ENCODE data around the gene MAPKAP1.

MAPKAP1 gene

DNA sequence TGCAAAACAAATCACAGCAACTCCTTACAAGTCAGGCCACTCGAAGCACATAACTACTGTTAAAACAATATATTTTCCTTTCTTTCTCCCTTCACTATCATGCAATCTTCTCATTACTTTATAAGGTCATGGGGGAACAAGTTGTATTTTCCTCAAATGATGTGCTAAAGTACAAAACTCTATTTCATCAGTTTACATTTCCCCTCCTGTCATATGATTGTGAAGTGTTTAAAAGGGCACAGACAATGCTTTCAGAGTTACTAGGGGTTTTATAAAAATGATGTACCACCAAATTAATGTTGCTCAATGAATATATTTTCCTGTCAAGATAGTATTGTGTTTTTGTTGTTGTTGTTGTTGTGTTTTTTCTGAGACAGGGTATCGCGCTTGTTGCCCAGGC, 34.1 kb downstream of the MAPKAP1 start:
- no peak for DNase-seq

- no peak for DNase-seq
Observed at GRCh38 chr9:125663127-125663526, 43.9 kb downstream of the MAPKAP1 start.

DNA sequence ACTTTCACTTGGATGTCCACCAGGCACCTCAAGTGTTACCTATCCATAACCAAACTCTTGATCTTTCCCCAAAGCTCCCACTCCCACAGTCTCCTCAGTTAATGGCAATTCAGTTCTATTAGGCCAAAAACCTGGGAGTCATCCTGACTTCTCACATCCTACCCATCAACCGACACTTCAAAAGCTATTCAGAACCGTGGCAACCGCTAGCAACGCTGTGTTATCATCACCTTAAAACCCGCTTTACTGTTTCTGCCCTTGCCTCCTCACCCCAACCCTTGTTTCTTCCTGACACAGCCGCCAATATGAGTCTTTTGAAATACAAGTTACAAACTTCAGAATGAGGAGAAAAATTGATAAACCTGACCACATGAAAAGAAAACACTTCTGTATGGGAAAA, 46.5 kb downstream of the MAPKAP1 start:
- DNase-seq = no peak

DNA sequence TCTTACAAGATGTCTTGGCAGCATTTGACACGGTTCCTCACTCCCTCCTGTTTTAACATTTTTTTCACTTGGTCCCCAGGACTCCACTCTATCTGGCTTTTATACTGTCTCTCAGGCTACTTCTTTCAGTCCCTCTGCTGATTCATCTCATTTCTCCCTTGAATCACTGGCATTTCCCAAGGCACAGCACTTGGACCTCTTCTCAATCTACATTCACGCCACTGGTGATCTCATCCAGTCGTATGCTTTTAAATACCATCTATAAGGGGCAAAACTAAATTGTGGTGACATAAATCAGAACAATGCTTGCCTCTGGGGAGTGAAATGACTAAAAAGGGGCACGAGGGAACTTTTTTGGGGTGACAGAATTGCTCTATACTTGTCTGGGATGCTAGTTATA, 47.1 kb downstream of the MAPKAP1 start:
- no peak for DNase-seq

DNA sequence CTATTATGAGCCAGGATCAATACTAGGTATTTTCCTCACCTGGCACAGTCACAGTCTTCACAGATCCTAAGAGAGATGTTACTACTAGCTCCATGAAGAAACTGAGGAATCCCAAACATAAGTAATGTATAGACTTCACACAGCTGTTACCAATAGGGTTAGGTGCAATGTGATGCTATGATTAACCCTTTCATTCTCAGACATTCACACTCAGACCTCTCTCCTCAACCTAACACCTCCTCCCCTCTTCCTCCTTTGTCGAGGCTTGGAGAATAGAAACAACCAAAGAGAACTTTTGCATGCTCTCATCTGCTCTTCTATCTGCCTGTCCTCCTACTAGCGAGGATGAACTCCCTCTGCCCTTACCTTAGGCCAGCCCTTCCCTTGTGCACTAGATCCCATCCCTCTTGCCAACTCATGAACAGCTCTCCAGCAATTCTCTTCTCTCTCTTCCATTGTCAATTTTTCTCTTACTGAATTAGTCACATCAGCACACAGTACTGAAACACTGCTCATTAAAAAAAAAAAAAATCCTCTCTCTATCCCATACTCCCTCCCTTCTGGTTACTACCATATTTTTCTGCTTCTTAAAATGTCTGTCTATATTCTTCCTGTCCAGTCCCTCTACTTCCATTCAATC, 47.7 kb downstream of the MAPKAP1 start:
- no peak for DNase-seq

GRCh38 chr9:125656560-125656959, 50.4 kb downstream of the MAPKAP1 start:
- no peak for DNase-seq

GRCh38 chr9:125655691-125656410, 51.2 kb downstream of the MAPKAP1 start:
- no peak for DNase-seq

GRCh38 chr9:125655066-125655633, 51.9 kb downstream of the MAPKAP1 start:
- no peak for DNase-seq

GRCh38 chr9:125654121-125654520, 52.9 kb downstream of the MAPKAP1 start:
- DNase-seq = no peak

- DNase-seq = no peak
Observed at GRCh38 chr9:125653325-125653724, 53.7 kb downstream of the MAPKAP1 start.

DNA sequence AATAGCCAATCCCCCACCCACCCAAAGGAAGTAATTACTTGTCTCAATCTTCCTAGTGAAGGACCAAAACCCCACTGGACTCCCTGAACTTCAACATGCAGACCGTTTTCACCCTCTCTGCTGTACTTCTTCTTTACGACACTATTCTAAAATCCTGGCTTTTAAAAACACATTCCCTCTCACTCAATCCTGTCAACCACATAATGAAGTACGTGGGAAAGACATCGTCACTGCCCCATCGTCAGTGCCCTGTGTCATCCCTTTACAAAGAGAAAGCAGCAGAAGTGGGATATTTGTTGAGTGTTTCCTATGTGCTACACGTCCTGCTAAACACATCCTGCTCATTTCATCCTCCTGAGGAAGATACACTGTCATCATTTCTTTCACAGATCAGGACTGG, 54.2 kb downstream of the MAPKAP1 start:
- no peak for DNase-seq

DNA sequence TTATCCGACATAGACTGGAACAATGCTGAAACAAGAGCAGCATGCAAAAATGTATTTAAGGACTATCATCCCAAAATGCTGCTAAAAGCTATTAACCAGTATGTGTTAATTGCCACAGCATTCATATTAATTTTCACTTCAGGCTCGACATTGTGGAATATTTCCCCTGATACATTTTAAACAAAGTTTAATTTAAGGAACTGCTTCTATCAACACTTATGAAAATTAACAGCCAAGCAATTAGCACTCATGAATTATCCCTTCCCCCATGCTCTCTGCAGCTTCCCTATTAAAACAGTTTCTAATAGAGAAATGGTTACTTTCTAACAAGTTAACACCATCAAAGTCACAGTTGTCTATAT, 54.8 kb downstream of the MAPKAP1 start:
- no peak for DNase-seq

- DNase-seq = no peak
Observed at GRCh38 chr9:125651576-125652232, 55.3 kb downstream of the MAPKAP1 start.

DNA sequence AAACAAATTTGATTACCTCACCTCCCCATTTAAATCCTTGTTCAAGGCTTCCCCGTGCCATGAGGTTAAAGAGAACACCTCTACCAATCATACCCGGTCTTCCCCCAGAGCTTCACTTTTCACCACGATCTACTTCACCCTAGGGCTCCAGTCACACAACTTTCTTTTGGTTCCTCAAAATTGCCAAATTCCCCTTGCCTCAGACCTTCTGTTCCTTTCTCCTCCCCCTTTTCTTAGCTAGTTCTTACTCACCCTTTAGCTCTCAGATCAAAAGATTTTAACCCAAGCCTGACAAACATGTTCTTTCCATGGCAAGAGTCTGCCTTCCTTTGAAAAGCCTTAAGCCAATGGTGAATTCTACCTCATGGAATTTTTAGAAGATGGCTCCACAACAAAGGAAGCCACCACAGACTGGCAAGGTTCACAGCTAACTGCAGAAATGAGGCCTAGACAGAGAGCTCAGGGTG, 56.7 kb downstream of the MAPKAP1 start:
- no peak for DNase-seq

GRCh38 chr9:125649826-125650225, 57.2 kb downstream of the MAPKAP1 start:
- DNase-seq = no peak

- peak; percentile 37 for DNase-seq
Observed at GRCh38 chr9:125649315-125649714, 57.7 kb downstream of the MAPKAP1 start.

- DNase-seq = no peak
Observed at GRCh38 chr9:125648294-125648693, 58.7 kb downstream of the MAPKAP1 start.

DNA sequence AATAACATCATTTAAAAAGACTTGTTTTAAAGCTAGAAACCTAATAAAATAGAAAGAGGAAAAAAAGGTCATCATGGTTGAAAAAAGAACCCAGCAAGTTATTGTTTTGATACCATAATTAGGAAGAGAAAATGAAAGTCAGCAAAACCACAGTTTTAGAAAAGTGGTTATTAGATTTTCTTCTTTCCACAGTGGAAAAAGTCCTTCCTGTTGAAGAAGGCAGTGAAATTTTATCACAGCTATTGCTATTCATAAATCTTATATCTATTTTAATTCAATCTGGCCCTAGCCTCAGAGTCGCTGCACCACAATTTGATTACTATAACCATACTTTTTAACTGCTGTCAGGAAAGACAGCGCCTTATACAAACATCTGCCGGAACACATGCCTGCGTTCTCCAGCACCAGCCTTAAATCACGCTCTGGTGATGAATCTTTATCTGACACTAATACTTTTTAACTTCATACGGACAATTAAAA, 60.3 kb downstream of the MAPKAP1 start:
- no peak for DNase-seq

GRCh38 chr9:125646217-125646616, 60.8 kb downstream of the MAPKAP1 start:
- DNase-seq = no peak

DNA sequence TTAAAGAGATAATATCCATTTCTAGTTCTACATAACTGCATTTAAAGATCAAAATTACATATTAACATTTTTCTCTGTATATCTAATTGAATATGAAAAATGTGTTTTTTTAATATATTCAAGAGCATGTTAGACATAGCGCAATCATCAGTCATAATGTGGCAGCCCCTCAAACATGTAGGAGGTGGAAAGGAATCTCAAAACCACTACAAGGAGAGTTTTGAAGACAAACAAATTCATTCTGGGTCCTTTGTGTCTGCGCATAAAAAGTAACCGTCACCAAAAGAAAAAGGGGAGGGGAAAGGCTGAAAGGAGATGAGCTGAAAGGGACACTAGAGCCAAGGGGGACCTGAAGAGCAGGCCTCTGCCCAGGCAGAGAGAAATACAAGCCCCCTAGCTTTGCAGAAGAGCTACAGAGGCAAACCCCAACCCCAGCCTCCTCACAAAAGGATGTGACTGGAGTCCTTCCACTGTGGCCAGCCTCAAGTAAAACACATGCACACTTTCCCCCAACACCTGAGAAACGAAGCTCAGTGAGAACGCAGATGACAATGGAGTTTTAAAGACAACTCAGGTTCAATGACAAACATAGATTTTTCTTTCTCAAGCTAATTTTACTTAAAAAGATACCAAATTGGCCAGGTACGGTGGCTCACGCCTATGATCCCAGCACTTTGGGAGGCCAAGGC, 62.0 kb downstream of the MAPKAP1 start:
- DNase-seq = no peak

DNA sequence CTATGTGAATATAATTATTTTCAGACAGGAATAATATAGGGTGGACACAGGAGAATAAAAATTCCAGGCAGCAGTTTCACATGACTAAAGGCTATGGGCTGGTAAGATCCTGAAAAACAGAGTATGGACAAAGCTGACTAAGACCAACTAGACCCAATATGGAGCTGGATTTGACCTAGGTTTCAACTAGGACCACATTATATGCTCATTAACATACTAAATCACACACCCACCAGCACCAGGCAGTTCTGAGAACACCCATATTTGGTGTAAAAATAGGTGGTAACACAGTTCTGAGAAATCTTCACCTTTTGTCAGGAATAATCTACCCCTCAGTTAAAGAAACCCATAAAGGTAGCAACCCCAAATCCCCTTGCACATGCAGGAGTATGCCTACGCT, 64.7 kb downstream of the MAPKAP1 start:
- no peak for DNase-seq

GRCh38 chr9:125639057-125639456, 68.0 kb downstream of the MAPKAP1 start:
- DNase-seq = no peak
